A673 (cell line): ENCODE measurements around the gene AMY2A.
"Not testable (repeated sequence)": the region's sequence is repeated elsewhere in the genome, so short reads cannot be mapped to it uniquely, and the experiment has no call there.

ENCODE experiments used
- CTCF ChIP-seq: fragments of 300-800, 200-600 bp; sonication (generic); conservative IDR thresholded peaks from 2 replicates; pipeline ENCODE4 v1.5.1; 2017; ENCODE audit warnings: low read depth, mild to moderate bottlenecking, antibody characterized with exemption, low read length, moderate library complexity, mixed read lengths
- EZH2 ChIP-seq: fragments of 200-600 bp; sonication (generic); IDR thresholded peaks from 2 replicates; pipeline ENCODE4 v1.6.1; 2017; ENCODE audit warnings: borderline replicate concordance, low read depth, mild to moderate bottlenecking, mixed read lengths, antibody characterized with exemption, low read length; ENCODE audit not compliant: poor library complexity, severe bottlenecking

GRCh38 chr1:103650889-103651288, 33.7 kb downstream of the AMY2A start:
- TF ChIP-seq EZH2, CTCF: not testable (repeated sequence)
